ENCODE data around the gene GSX1. TPM values are rescaled to one million over a fixed set of nuclear protein-coding genes. Genes with fewer than 3 reads are reported as not detected.

The GSX1 gene
- total RNA-seq, 1 donor from 2014 or later = not detected

- Histone ChIP-seq H3K4me1 (peaks cover 5% of the 10 kb centered on the region), H4K20me1 (ENCODE audit: low read depth) (peaks cover 74% of the 10 kb centered on the region), H3K9ac (no peak overlapping the region), H3K27ac (no peak overlapping the region), H3K36me3 (no peaks in the 10 kb centered on the region), H3K79me2 (ENCODE audit: low read depth) (no peaks in the 10 kb centered on the region), H3K9me3 (ENCODE audit: low read depth) (no peaks in the 10 kb centered on the region), H3K4me3 (no peak overlapping the region), H3F3A (ENCODE audit: low read depth) (peaks cover 17% of the 10 kb centered on the region), H2AFZ (replicated peaks) (no peak overlapping the region), H3K27me3 (peaks cover 100% of the 10 kb centered on the region), H3K4me2 (no peak overlapping the region)
- no peak for DNase-seq (ENCODE audit: low spot score)
- Mint-ChIP-seq H3K9me3 (peaks cover 3% of the 10 kb centered on the region), H3K36me3 (no peaks in the 10 kb centered on the region), H3K4me3 (no peak overlapping the region), H3K4me1 (peaks cover 23% of the 10 kb centered on the region), H3K27ac (no peak overlapping the region), H3K27me3 (ENCODE audit: insufficient read depth, low read depth) (peaks cover 88% of the 10 kb centered on the region)
- TF ChIP-seq EZH2 (IDR thresholded peaks at IDR 0.05) = peak; percentile 70
- no peak for TF ChIP-seq EZH2phosphoT487 (IDR thresholded peaks at IDR 0.05)
These were observed 3.4 kb downstream of the GSX1 start for GRCh38 chr13:27795718-27796019.

GRCh38 chr13:27796544-27797227 is 4.4 kb downstream of the GSX1 start:
- peaks cover 100% of the 10 kb centered on the region for H3K27me3 ChIP-seq
- peak overlapping the region; percentile 89 for H2AFZ ChIP-seq (replicated peaks)
- Mint-ChIP-seq H3K4me3 (peak overlapping the region; percentile 73), H3K36me3 (no peaks in the 10 kb centered on the region), H3K9me3 (peaks cover 3% of the 10 kb centered on the region), H3K27me3 (ENCODE audit: insufficient read depth, low read depth) (peaks cover 79% of the 10 kb centered on the region), H3K4me1 (peaks cover 15% of the 10 kb centered on the region), H3K27ac (no peak overlapping the region)
- H3K9me3 ChIP-seq (ENCODE audit: low read depth) = no peaks in the 10 kb centered on the region
- no peaks in the 10 kb centered on the region for H3K4me1 ChIP-seq
- H3F3A ChIP-seq (ENCODE audit: low read depth) = peaks cover 17% of the 10 kb centered on the region
- peak overlapping the region; percentile 37 for H3K4me3 ChIP-seq
- DNase-seq (ENCODE audit: low spot score) = no peak
- peaks cover 64% of the 10 kb centered on the region for H4K20me1 ChIP-seq (ENCODE audit: low read depth)
- H3K27ac ChIP-seq = no peak overlapping the region
- TF ChIP-seq EZH2 (IDR thresholded peaks at IDR 0.05) (no peak), EZH2phosphoT487 (IDR thresholded peaks at IDR 0.05) (peak; percentile 37)
- no peaks in the 10 kb centered on the region for H3K79me2 ChIP-seq (ENCODE audit: low read depth)
- H3K36me3 ChIP-seq = no peaks in the 10 kb centered on the region
- peak overlapping the region; percentile 75 for H3K4me2 ChIP-seq
- H3K9ac ChIP-seq = no peak overlapping the region

GRCh38 chr13:27797228-27797624 is 4.9 kb downstream of the GSX1 start:
- Mint-ChIP-seq H3K27ac (no peak overlapping the region), H3K4me3 (peak overlapping the region; percentile 73), H3K4me1 (peaks cover 10% of the 10 kb centered on the region), H3K27me3 (ENCODE audit: insufficient read depth, low read depth) (peaks cover 74% of the 10 kb centered on the region), H3K9me3 (peaks cover 3% of the 10 kb centered on the region), H3K36me3 (no peaks in the 10 kb centered on the region)
- Histone ChIP-seq H3K9me3 (ENCODE audit: low read depth) (no peaks in the 10 kb centered on the region), H3K79me2 (ENCODE audit: low read depth) (no peaks in the 10 kb centered on the region), H3K36me3 (no peaks in the 10 kb centered on the region), H4K20me1 (ENCODE audit: low read depth) (peaks cover 59% of the 10 kb centered on the region), H3K4me3 (peak overlapping the region; percentile 37), H3K9ac (no peak overlapping the region), H3K27ac (no peak overlapping the region), H3K4me1 (no peaks in the 10 kb centered on the region), H3K4me2 (peak overlapping the region; percentile 75), H3F3A (ENCODE audit: low read depth) (peaks cover 13% of the 10 kb centered on the region), H2AFZ (replicated peaks) (peak overlapping the region; percentile 89), H3K27me3 (peaks cover 100% of the 10 kb centered on the region)
- DNase-seq (ENCODE audit: low spot score) = peak; percentile 90
- peak; percentile 61 for TF ChIP-seq CTCF (IDR thresholded peaks at IDR 0.05)
- peak; percentile 67 for TF ChIP-seq EZH2 (IDR thresholded peaks at IDR 0.05)
- TF ChIP-seq EZH2phosphoT487 (IDR thresholded peaks at IDR 0.05) = peak; percentile 58

GRCh38 chr13:27806744-27807387 is 14.6 kb downstream of the GSX1 start:
- Histone ChIP-seq H3K27me3 (peaks cover 88% of the 10 kb centered on the region), H3K36me3 (no peaks in the 10 kb centered on the region), H3K4me2 (no peak overlapping the region), H3K9ac (no peak overlapping the region), H3K4me1 (peaks cover 5% of the 10 kb centered on the region), H3K27ac (no peak overlapping the region), H3K9me3 (ENCODE audit: low read depth) (no peaks in the 10 kb centered on the region), H3K79me2 (ENCODE audit: low read depth) (no peaks in the 10 kb centered on the region), H4K20me1 (ENCODE audit: low read depth) (no peaks in the 10 kb centered on the region), H3K4me3 (no peak overlapping the region), H3F3A (ENCODE audit: low read depth) (no peaks in the 10 kb centered on the region), H2AFZ (replicated peaks) (no peak overlapping the region)
- no peak overlapping the region for H3K4me3 Mint-ChIP-seq
- DNase-seq (ENCODE audit: low spot score) = no peak
- no peaks in the 10 kb centered on the region for H3K9me3 Mint-ChIP-seq
- H3K27ac Mint-ChIP-seq = no peak overlapping the region
- H3K36me3 Mint-ChIP-seq = no peaks in the 10 kb centered on the region
- no peak for TF ChIP-seq EZH2 (IDR thresholded peaks at IDR 0.05)
- no peak for TF ChIP-seq EZH2phosphoT487 (IDR thresholded peaks at IDR 0.05)
- no peak for TF ChIP-seq CTCF (IDR thresholded peaks at IDR 0.05)
- no peaks in the 10 kb centered on the region for H3K4me1 Mint-ChIP-seq
- peaks cover 28% of the 10 kb centered on the region for H3K27me3 Mint-ChIP-seq (ENCODE audit: insufficient read depth, low read depth)

All from neural progenitor cell (in vitro differentiated cells).